Purkinje cell (primary cell): ENCODE results near the gene FAM76B. TPM values are rescaled to one million over a fixed set of nuclear protein-coding genes. Genes with fewer than 3 reads are reported as not detected.

Source experiments
- polyA plus RNA-seq: library from polyadenylated mRNA; unstranded; fragments of >200 nt; fragmentation: Nextera tagmentation; gene quantifications from 2 replicates; pipeline ENCODE4 v1.2.1, GENCODE V29; 2014

FAM76B gene
- 4.4 and 5.9 TPM in 2 replicates for polyA plus RNA-seq

DNA sequence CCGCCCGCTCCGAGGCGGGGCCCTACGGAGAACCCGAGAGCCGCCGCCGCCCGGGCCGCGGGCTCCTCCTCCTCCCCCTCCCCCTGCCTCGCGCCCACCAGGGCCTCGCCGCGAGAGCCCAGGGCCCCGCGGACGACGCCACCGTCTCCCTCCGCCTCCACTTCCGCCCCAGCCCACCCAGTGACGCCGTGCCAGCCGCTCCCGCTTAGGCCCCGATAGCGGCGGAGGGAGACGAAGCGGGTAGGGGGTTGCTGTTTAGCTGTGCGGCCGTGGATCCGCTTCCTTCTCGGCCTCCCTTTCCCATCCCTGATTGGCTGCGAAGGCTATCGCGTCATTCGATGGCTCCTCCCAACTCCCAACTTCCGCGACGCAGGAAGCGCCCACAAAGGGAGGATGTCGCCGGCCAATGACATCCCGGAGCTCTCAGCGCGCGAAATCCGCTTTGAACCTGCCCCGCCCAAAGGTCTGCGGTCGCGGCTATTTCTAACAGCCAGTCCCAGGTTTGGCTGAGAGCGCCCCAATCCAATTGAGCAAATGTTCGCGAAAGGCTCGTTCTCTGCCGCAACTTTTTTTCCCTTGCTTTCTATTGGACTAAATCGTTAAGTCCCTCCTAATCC, at the start of gene FAM76B:
Gene FAM76B (minus strand): TSS at position 277 of the 617 bp plus-strand sequence. CDS start 304 bp downstream, outside the sequence.

DNA sequence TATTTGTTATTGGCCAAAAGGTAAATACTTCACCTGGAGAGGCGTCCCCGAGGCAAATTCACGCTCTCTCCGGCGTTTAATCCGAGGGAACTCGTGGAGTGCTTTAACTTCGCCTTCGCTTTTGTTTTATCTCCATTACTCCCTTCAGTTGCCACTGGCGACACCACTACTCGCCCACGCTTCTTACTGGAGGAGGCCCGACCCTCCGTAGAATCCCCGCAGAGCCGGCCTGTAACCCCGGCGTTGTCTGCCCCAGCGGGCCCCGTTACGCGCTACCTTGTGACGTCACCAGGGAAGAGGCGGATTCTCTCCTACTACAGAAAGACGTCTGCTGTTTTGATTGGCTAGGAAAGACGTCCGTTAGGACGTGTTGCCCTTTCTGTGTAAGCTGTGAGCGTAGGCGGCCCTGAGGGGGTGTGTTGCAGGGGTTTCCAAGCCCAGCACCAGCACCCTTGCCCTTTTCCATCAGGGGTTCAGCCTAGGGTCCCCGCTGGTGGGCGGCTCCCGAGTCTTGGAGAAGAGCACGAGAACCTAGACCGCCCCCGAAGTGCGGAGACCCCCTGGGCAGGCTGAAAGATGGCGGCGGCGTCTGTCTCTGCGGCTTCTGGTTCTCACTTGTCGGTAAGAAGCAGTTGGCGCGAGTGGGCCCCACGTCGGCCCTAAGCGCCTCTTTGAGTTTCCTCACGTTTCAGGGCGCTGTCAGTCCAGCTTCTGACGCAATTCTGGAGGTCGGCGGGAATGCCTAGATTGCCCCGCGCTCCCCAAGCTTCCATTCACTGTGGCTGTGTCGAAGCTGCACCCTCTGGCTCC, 746 bp upstream of the FAM76B start, which contains the start of gene CEP57:
Gene CEP57 (plus strand): TSS at position 376 of the 810 bp plus-strand sequence. CDS start 201 bp downstream, at position 577.

Other genes starting within 250 kb of the FAM76B start
- 18.1 and 23.7 TPM in 2 replicates for gene CEP57, start 716 bp upstream of the FAM76B start, polyA plus RNA-seq
- gene MTMR2, start 134.3 kb upstream of the FAM76B start, polyA plus RNA-seq = 23.3 and 24.4 TPM in 2 replicates